ENCODE measurements around the gene B3GAT1.
"Not testable (repeated sequence)": the region's sequence is repeated elsewhere in the genome, so short reads cannot be mapped to it uniquely, and the experiment has no call there.

B3GAT1 gene

GRCh38 chr11:134356656-134357544 is 55.1 kb downstream of the B3GAT1 start:
- DNase-seq (ENCODE audit: low read depth, low spot score): no peak

GRCh38 chr11:134355656-134356055 is 56.4 kb downstream of the B3GAT1 start:
- DNase-seq (ENCODE audit: low read depth, low spot score): no peak

- DNase-seq (ENCODE audit: low read depth, low spot score): no peak
These were observed 56.9 kb downstream of the B3GAT1 start for GRCh38 chr11:134355136-134355535.

GRCh38 chr11:134352111-134352510 is 59.9 kb downstream of the B3GAT1 start:
- DNase-seq (ENCODE audit: low read depth, low spot score): no peak

GRCh38 chr11:134350381-134350780 is 61.7 kb downstream of the B3GAT1 start:
- no peak for DNase-seq (ENCODE audit: low read depth, low spot score)

GRCh38 chr11:134349802-134350355 is 62.2 kb downstream of the B3GAT1 start:
- DNase-seq (ENCODE audit: low read depth, low spot score): no peak

- DNase-seq (ENCODE audit: low read depth, low spot score): no peak
These were observed 62.8 kb downstream of the B3GAT1 start for GRCh38 chr11:134349109-134349801.

GRCh38 chr11:134347441-134347840 is 64.6 kb downstream of the B3GAT1 start:
- DNase-seq (ENCODE audit: low read depth, low spot score): no peak

- DNase-seq (ENCODE audit: low read depth, low spot score): no peak
These were observed 65.1 kb downstream of the B3GAT1 start for GRCh38 chr11:134346976-134347350.

GRCh38 chr11:134346101-134346975 is 65.7 kb downstream of the B3GAT1 start:
- no peak for DNase-seq (ENCODE audit: low read depth, low spot score)

- DNase-seq (ENCODE audit: low read depth, low spot score): no peak
These were observed 66.8 kb downstream of the B3GAT1 start for GRCh38 chr11:134345237-134345550.

- DNase-seq (ENCODE audit: low read depth, low spot score): not testable (repeated sequence)
These were observed 67.4 kb downstream of the B3GAT1 start for GRCh38 chr11:134344497-134345236.

GRCh38 chr11:134343646-134344045 is 68.4 kb downstream of the B3GAT1 start:
- DNase-seq (ENCODE audit: low read depth, low spot score): no peak

GRCh38 chr11:134342572-134343340 is 69.3 kb downstream of the B3GAT1 start:
- no peak for DNase-seq (ENCODE audit: low read depth, low spot score)

- no peak for DNase-seq (ENCODE audit: low read depth, low spot score)
These were observed 70.1 kb downstream of the B3GAT1 start for GRCh38 chr11:134341805-134342571.

GRCh38 chr11:134340354-134340964 is 71.6 kb downstream of the B3GAT1 start:
- no peak for DNase-seq (ENCODE audit: low read depth, low spot score)

- DNase-seq (ENCODE audit: low read depth, low spot score): no peak
These were observed 72.3 kb downstream of the B3GAT1 start for GRCh38 chr11:134339756-134340155.

- DNase-seq (ENCODE audit: low read depth, low spot score): no peak
These were observed 73.4 kb downstream of the B3GAT1 start for GRCh38 chr11:134338654-134339053.

GRCh38 chr11:134338068-134338467 is 74.0 kb downstream of the B3GAT1 start:
- DNase-seq (ENCODE audit: low read depth, low spot score): no peak

Data from smooth muscle cell of the brain vasculature (primary cell).